GM21528 (cell line): ENCODE data around the gene ASAP3.
"Not testable (repeated sequence)": the region's sequence is repeated elsewhere in the genome, so short reads cannot be mapped to it uniquely, and the experiment has no call there.

Source experiments
- ATAC-seq: cut with Tn5 transposase; IDR thresholded peaks from one replicate; pipeline ENCODE4 v1.9.1; 2021; ENCODE audit warnings: mild to moderate bottlenecking, moderate library complexity; ENCODE audit not compliant: unreplicated experiment, low FRiP score

The ASAP3 gene

GRCh38 chr1:23515905-23516304, 31.9 kb upstream of the ASAP3 start:
- ATAC-seq = no peak

DNA sequence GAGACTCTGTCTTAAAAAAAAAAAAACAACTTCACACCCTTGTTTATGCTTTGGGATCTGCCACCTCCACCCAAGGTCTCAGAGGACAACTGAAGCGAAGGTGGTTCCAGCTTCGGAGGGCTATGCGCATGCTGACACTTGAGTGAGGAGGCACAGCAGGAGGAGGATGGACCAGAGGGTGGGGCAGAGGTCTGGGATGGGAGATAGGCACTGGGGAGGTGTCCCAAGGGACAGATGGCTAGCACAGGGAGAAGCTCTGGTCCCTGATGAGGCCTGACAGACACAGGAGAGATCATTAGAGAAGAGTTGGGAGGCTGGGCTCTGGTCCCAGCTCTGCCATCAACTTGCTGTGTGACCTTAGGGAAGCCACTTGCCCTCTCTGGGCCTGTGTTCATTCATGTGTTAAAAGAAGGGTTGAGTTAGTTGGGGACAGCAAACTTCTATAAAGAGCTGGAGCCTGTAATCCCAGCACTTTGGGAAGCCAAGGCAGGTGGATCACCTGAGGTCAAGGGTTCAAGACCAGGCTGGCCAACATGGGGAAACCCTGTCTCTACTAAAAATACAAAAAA, 30.2 kb upstream of the ASAP3 start:
- no peak for ATAC-seq

DNA sequence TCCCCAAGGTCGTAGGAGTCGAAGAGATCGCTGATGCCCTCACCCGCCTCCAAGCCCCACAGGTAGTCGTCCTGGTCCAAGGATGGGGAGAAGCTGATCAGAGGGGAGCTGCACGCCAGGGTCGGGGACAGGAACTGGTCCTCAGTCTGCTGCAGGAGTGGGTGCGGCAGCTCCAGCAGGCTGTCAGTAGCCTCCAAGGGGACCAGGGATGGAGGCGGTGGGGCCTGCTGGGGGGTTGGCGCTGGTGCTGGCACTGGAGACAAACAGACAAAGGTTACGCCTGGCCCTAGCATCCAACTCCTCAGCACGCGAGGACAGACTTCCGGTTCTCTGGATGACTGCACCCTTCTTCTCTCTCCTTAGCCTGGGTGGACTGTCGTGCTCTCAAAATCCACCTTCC, 25.9 kb upstream of the ASAP3 start:
- no peak for ATAC-seq

GRCh38 chr1:23506376-23507107, 22.6 kb upstream of the ASAP3 start:
- ATAC-seq = no peak

DNA sequence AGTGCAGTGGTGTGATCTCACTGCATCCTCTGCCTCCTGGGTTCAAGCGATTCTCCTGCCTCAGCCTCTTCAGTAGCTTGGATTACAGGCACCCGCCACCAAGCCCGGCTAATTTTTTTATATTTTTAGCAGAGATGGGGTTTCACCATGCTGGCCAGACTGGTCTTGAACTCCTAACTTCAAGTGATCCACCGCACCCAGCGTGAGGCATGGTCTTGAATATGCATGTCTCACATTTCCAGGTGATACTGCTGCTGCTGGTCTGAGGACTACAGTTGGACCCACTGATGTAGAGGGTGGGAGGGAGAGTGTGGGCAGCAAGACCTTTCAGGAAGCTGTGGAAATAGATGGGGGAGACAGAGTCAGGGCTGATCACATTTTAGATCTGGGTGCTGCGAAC, 21.9 kb upstream of the ASAP3 start:
- ATAC-seq = no peak

DNA sequence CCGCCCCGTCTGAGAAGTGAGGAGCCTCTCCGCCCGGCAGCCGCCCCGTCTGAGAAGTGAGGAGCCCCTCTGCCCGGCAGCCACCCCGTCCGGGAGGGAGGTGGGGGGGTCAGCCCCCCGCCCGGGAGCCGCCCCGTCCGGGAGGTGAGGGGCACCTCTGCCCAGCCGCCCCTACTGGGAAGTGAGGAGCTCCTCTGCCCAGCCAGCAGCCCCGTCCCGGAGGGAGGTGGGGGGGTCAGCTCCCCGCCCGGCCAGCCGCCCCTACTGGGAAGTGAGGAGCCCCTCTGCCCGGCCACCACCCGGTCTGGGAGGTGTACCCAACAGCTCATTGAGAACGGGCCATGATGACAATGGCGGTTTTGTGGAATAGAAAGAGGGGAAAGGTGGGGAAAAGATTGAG, 20.2 kb upstream of the ASAP3 start:
- not testable (repeated sequence) for ATAC-seq

- ATAC-seq = no peak
Observed at GRCh38 chr1:23502951-23503350, 19.0 kb upstream of the ASAP3 start.

DNA sequence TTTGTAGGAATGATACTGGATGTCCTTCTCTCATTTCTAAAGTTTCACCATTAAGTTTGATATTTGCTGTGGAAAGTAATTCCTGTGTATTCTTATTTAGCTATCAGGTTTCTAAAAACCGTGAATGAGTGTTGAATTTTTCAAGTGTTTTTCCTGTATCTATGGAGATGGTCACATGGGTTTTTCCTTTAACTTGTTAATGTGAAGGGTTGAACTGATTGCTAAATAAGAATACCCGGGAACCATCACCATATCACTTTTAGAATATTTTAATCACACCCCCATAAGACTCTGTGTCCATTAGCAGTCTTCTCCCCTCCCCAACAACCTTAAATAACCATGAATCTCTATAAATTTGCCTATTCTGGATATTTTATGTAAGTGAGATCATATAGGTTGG, 16.5 kb upstream of the ASAP3 start:
- ATAC-seq = no peak

DNA sequence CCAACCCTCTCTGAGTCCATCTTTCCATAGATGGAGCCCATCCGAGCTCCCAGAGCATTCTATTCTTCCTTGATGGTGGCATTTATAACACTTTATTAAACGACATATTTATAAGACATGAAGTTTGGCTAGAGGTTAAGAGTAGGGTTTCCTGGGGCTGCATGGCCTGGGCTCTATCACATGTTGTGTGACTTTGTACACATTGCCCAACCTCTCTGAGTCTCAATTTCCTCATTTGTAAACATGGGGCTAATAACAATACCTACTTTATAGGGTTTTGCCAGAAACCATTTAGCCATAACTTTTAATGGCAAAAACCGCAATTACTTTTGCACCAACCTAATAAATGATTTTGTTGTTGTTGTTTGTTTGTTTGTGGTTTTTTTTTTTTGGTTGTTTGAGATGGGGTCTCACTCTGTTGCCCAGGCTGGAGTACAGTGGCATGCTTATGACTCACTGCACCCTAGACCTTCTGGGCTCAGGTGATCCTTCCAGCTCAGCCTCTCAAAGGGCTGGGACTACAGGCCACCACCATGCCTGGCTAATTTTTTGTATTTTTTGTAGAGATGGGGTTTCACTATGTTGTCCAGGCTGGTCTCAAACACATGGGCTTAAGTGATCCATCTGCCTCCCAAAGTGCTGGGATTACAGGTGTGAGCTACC, 13.9 kb upstream of the ASAP3 start:
- no peak for ATAC-seq

DNA sequence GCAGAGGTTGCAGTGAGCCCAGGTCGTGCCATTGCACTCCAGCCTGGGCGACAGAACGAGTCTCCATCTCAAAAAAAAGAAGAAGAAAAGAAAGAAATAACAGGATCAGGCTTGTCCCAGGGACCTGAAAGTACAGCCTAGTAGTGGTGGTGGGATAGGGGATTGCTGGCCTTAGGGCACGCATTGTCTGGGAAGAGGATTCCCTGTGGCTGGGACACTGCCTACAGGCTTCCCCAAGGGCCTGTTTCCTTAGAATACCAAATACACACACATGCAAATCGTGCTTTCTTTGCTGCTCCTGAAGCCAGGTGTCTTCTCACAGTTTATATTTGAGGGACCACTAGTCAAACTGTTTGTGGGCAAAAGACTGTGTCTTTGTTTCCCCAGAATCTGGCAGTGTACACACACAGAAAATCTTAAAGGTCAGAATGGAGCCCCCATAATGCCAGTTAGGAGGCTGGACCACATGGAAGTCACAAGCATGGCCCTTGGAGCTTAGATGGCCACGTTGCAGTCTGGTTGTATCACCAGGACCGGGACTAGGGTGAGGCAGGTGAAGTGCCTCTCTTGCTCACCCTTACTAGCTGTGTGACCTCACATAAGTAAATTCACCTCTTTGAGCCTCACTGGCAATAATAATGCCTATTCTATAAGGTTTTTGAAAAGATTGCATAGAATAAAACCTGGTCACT, 12.7 kb upstream of the ASAP3 start:
- no peak for ATAC-seq

DNA sequence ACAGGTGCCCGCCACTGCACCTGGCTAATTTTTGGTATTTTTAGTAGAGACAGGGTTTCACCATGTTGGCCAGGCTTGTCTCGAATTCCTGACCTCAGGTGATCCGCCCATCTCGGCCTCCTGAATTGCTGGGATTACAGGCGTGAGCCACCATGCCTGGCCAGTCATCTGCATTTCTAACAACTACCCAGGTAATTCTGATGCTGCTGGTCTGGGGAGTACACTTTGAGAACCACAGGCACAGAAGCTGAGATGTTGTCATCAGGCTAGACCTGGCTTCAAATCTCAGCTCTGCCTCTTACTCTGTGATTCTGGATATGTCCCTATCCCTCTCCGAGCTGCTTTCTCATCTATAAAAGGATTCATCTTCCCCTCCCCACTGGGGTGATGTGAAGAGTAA, 10.9 kb upstream of the ASAP3 start:
- ATAC-seq = not testable (repeated sequence)

DNA sequence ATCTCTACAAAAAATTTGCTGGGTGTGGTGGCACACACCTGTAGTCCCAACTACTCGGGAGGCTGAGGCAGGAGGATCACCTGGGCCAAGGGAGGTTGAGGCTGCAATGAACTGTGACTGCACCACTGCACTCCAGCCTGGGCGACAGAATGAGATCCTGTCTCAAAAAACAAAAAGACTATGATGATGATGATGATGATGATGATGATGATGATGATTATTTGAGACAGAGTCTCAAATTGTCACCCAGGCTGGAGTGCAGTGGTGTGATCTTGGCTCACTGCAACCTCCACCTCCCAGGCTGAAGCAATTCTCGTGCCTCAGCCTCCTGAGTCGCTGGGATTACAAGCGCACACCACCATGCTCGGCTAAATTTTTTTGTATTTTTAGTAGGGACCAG, 8.8 kb upstream of the ASAP3 start:
- ATAC-seq = not testable (repeated sequence)

- ATAC-seq = no peak
Observed at GRCh38 chr1:23492132-23492720, 8.2 kb upstream of the ASAP3 start.

DNA sequence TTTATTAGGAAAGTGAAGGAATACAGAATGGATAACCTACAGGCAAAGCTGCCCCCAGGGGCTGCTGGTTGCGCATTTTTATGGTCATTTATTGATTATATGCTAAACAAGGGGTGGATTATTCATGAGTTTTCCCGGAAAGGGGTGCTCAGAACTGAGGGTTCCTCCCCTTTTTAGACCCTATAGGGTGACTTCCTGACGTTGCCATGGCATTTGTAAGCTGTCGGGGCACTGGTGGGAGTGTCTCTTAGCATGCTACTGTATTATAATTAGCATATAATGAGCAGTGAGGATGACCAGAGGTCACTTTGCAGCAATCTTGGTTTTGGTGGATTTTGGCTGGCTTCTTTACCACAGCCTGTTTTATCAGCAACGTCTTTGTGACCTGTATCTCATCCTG, 5.9 kb upstream of the ASAP3 start:
- no peak for ATAC-seq

DNA sequence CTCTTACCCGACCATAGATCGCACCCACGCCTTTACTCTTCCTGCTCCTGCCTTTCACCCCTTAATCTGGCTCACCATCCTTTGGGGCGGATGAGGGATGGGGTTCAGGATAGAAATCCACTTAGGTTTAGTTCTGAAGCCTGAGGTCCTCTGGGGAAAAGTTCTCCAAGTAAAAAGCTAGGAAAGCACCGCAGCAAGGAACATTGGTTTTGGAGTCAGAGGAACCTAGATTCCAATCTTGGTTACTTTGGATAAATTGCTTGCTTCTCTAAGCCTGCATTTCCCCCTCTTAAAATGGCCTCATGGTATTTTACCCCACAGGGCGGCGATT, 988 bp upstream of the ASAP3 start:
- ATAC-seq = no peak

DNA sequence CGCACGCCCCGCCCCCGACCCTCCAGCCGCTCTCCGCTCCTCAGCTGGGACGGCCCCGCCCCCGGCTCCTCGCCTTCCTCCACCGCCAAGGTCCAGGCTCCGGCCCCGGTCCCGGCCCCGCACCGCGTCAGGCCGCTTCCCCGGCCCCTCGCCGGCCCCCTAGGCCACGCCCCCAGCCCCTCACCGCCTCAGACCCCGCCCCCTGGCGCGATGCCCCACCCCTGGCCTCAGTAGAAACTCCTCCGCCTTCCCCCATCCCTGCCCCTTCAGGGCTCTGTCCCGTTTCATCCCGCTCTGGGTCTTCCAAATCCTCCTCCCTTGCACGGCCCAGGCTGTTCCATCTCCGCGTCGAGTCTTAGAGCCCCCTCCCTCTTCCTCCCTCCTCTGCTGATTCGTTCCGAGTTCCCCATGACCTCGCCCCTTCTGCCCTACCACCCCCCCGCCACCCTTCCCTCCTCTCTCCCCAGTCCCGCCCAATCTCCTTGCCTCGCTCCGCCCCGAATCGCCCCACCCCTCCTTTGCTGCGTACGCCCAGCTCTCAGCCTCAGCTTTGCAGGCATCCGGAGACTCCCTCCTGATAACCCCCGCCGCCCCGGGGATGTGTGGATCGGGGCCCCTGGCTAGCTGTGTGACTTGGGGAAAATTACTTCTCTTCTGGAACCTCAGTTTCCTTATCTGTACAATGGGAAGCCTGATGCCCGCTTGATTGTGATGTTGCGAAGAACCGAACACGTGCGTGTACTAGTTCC, 448 bp upstream of the ASAP3 start:
- no peak for ATAC-seq

DNA sequence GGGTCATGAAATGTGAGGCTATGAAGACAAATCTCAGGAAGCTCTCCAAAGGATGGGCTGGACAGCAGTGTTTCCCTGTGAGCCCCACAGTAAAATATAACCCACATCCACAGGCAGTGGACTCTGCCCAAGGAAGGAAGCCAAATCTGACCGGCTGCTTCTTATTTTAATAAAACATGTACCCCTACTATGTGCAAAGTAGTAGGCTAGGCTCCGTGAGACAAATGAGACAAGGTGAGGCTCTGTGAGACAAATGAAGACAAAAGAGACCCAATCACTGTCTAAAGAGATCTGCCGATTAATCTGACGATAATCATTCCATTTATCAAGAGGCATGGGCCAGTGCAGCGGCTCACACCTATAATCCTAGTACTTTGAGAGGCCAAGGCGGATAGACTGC, 2.1 kb downstream of the ASAP3 start:
- no peak for ATAC-seq

DNA sequence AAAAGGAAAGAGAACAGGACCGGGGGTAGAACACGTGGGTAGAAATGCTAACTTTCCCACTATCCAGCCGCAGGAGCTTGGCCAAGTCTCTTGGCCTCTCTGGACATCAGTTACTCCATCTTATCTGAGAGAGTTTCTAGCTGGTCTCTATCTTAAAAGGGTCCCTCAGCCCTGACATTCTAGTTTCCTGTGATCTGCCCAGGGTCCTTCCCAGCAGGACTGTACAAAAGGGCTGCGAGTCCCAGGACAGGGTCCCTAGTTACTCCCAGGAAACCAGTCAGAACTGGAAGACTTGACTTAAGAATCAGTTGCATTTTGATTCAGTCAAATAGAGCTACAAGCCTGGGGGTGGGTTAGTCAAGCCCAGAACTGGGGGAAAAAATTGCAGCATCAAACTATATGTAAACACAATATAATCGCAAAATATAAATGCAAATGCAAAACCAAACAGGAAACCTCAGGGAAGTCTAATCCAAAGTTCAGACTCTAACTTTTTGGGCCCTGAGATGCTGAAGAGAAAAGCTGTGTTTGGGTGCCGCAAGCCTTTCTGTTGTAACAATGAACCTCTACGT, 2.9 kb downstream of the ASAP3 start:
- ATAC-seq = no peak

DNA sequence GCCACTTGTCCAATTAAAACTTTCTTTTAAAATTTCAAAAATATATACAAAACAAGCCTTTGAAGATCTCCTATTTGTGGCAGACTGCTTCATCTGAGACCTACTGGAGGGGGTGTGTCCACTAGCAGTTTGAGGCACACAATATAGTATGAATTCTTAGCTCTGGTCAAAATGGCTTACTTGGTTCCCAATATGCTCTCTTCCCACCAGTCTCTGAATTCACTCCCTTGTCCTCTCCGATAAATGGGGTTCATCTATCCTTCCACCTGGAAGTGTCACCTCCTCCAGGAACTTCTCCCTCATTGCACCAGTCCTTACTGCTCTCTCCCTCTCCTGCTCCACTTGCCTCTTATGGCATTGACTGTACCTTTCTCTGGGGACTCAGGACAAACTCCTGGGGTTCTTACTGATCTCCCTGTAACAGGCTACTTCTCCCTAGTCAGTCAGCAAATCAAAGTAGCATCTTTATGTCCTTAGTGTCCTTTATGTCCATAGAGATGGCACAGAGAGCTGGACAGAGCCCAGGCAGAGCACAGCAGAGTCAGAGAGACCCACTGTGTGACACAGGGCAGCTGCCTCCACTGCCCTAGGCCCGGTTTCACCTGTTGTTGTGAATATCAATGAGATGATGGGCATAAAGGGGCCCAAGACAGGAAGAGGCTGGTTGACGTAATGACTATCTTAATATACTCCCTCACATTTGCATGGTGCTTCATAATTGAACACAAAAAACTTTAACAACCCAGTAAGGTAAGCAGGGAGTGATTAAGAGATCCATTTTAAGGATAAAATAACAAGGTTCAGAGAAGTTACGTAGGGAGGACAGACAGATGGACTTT, 3.6 kb downstream of the ASAP3 start:
- ATAC-seq = no peak

DNA sequence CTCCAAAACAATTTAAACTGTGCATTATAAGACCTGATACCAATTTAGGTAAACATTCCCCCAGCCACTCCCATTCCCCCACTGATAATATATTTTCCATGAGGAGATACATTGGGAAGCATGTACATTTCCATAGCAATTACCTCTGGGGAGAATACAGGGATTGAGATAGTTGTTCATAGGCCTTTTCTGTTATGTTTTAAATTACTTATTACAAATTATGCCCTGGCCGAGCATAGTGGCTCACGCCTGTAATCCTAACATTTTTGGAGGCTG, 4.4 kb downstream of the ASAP3 start:
- no peak for ATAC-seq
